AG04450 (cell line): Measurements from ENCODE around the gene AGPAT4. TPM values are rescaled to one million over a fixed set of nuclear protein-coding genes. Genes with fewer than 3 reads are reported as not detected.
"Not testable (repeated sequence)": the region's sequence is repeated elsewhere in the genome, so short reads cannot be mapped to it uniquely, and the experiment has no call there.

Source experiments
- CTCF ChIA-PET: fragments of 300-600, 350-600 bp; formaldehyde crosslinking; extraction: SDS; loops from one replicate; lab custom pipeline; 2022; ENCODE audit warnings: antibody characterized with exemption, inconsistent platforms; lab: Charles Lee
- POLR2A ChIA-PET: fragments of 350-600 bp; formaldehyde crosslinking; extraction: SDS; loops from one replicate; lab custom pipeline; 2021; ENCODE audit warnings: antibody characterized with exemption, inconsistent platforms; lab: Yijun Ruan, JAX
- DNase-seq: peaks from one replicate; pipeline ENCODE4 v3.0.0-alpha.2; 2011; ENCODE audit warnings: low read depth, low spot score
- H3K27ac ChIP-seq: one replicate; pipeline ENCODE4 v1.5.1; 2012; ENCODE audit warnings: low read depth, low read length, control low read depth
- H3K27me3 ChIP-seq: one replicate; pipeline ENCODE4 v1.6.0; 2012; ENCODE audit warnings: low read length; ENCODE audit not compliant: control insufficient read depth, insufficient read depth
- H3K4me3 ChIP-seq: 2 replicates; pipeline ENCODE4 v1.5.1; 2011; ENCODE audit warnings: mild to moderate bottlenecking, low read depth, low read length, control low read depth
- H3K9me3 ChIP-seq: 2 replicates; pipeline ENCODE4 v1.5.1; 2012; ENCODE audit warnings: low read length; ENCODE audit not compliant: control insufficient read depth, insufficient read depth
- polyA plus RNA-seq: library from polyadenylated mRNA; depleted of rRNA; stranded (reverse); fragments of >200 nt; gene quantifications from 2 replicates; pipeline ENCODE4 v1.2.3, GENCODE V29; 2011
- TF ChIP-seq, protein P1 (sequence below): IDR thresholded peaks from 2 replicates; pipeline ENCODE4 v1.5.1; 2011; ENCODE audit warnings: low read depth, low read length, control low read depth, inconsistent platforms

The AGPAT4 gene
- polyA plus RNA-seq, 1 experiment = 10.0 TPM

DNA sequence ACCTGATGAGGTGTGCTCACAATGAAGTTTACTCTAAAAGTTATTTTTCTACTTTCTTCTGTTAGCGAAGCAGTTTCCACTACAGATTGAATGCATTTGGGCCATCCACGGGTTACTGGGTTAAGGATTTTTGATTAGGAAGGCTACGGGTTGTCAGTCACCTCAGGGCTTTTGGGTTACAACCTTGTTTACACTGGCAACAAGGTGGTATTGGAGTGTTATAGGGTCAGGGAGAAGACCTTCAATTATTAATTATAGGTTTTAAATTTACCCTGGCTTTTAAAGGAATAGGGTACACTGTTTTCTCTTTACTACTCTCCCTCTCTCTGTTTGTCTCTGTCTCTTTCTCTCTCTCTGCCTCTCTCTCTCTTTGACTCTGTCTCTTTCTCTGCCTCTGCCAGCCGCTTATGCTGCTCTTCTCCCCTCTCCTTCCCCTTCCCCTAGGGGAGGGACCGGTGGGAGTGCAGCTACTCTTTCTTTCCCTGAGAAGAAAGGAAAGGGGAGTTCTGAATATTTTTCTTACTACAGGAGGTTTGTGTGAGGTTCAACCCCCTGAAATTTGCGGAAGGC, 40.2 kb upstream of the AGPAT4 start:
- DNase-seq = no peak

DNA sequence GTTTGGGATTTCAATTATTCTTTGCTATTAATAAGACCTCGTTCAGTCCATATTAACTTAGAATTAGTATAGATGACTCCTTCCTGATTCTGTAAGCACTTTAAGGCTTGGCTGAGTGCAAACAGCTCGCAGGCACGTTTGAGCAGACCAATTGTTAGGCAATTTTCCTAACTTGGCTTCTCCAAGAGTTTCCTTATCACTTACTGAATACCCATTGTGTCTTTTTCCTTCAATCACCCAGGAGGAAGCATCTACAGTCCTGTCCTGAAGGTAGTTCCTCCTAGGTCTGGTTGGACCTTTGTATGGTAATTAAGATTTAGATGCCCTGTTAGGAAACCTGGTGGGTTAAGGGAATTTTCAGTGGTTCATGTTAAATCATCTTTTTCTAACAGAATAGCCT, 39.6 kb upstream of the AGPAT4 start:
- CTCF ChIA-PET, DNase-seq, POLR2A ChIA-PET: not testable (repeated sequence)

More for the DNA sequence above, 40.2 kb upstream of the AGPAT4 start:
- Histone ChIP-seq H3K27me3 (no peaks in the 10 kb centered on the region), H3K4me3 (no peak overlapping the region), H3K27ac (no peak overlapping the region), H3K9me3 (peaks cover 5% of the 10 kb centered on the region)
- CTCF ChIA-PET = no interaction called here
- TF ChIP-seq, protein P1, sequence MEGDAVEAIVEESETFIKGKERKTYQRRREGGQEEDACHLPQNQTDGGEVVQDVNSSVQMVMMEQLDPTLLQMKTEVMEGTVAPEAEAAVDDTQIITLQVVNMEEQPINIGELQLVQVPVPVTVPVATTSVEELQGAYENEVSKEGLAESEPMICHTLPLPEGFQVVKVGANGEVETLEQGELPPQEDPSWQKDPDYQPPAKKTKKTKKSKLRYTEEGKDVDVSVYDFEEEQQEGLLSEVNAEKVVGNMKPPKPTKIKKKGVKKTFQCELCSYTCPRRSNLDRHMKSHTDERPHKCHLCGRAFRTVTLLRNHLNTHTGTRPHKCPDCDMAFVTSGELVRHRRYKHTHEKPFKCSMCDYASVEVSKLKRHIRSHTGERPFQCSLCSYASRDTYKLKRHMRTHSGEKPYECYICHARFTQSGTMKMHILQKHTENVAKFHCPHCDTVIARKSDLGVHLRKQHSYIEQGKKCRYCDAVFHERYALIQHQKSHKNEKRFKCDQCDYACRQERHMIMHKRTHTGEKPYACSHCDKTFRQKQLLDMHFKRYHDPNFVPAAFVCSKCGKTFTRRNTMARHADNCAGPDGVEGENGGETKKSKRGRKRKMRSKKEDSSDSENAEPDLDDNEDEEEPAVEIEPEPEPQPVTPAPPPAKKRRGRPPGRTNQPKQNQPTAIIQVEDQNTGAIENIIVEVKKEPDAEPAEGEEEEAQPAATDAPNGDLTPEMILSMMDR = no peak
- POLR2A ChIA-PET = no interaction called here

GRCh38 chr6:161309774-161310173, 35.9 kb upstream of the AGPAT4 start:
- DNase-seq = not testable (repeated sequence)
- CTCF ChIA-PET = interaction anchor here (1.0 kb wide), 1 partner anchor 61 kb away, joined by 3 read pairs; no protein-coding TSS in a partner anchor

More for the DNA sequence above, 39.6 kb upstream of the AGPAT4 start:
- H3K9me3 ChIP-seq, H3K27me3 ChIP-seq, H3K4me3 ChIP-seq, H3K27ac ChIP-seq: not testable (repeated sequence)

GRCh38 chr6:161308075-161308655, 34.3 kb upstream of the AGPAT4 start:
- H3K9me3 ChIP-seq = peaks cover 10% of the 10 kb centered on the region
- H3K27me3 ChIP-seq = no peaks in the 10 kb centered on the region
- ChIA-PET POLR2A (no interaction called here), CTCF (interaction anchor here (0.7 kb wide), 1 partner anchor 63 kb away, joined by 3 read pairs; no protein-coding TSS in a partner anchor)
- TF ChIP-seq, protein P1 = no peak
- no peak overlapping the region for H3K27ac ChIP-seq
- no peak for DNase-seq
- no peak overlapping the region for H3K4me3 ChIP-seq

More at GRCh38 chr6:161309774-161310173, 35.9 kb upstream of the AGPAT4 start:
- H3K27me3 ChIP-seq, POLR2A ChIA-PET, H3K4me3 ChIP-seq, H3K9me3 ChIP-seq, H3K27ac ChIP-seq: not testable (repeated sequence)

DNA sequence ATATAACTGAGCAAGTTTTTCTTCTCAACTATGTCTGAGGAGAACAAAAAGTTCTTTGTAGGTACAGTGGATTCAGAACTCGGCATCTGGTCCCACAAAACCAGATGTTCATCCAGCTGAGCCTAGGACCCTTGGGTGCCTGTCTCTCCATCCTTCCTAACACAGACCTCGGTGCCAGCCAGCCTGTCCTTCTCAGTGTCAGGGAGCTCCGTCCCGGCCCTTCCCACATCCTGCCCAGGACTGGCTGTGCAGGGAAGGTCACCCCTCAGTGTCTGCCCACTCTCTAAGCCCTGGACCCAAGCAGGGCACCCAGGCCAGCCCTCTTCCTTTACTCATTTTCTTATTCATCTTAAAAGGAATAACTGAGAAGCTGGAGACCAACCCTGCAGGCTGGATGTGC, 32.0 kb upstream of the AGPAT4 start:
- peaks cover 10% of the 10 kb centered on the region for H3K9me3 ChIP-seq
- H3K4me3 ChIP-seq = no peak overlapping the region
- no peak overlapping the region for H3K27ac ChIP-seq
- POLR2A ChIA-PET = no interaction called here
- CTCF ChIA-PET = no interaction called here
- DNase-seq = no peak
- TF ChIP-seq, protein P1 = no peak
- H3K27me3 ChIP-seq = no peaks in the 10 kb centered on the region
